ENCODE results near the gene DDX23.
"Not testable (repeated sequence)": the region's sequence is repeated elsewhere in the genome, so short reads cannot be mapped to it uniquely, and the experiment has no call there.

The DDX23 gene

GRCh38 chr12:48861111-48861510 is 9.1 kb upstream of the DDX23 start:
- DNase-seq, result no peak

DNA sequence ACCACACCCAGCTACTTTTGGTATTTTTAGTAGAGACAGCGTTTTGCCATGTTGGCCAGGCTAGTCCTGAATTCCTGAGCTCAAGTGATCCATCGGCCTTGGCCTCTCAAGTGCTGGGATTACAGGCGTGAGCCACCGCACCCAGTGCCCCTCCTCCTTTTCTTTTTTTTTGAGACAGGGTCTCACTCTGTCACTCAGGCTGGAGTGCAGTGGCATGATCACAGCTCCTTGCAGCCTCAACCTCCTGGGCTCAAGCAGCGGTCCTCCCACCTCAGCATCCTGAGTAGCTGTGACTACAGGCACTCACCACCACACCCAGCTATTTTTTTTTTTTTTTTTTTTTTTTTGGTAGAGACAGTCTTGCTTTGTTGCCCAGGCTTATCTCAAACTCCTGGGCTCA is 8.3 kb upstream of the DDX23 start:
- not testable (repeated sequence) for DNase-seq

GRCh38 chr12:48859607-48860006 is 7.6 kb upstream of the DDX23 start:
- no peak for DNase-seq

GRCh38 chr12:48858043-48858442 is 6.1 kb upstream of the DDX23 start:
- no peak for DNase-seq

DNA sequence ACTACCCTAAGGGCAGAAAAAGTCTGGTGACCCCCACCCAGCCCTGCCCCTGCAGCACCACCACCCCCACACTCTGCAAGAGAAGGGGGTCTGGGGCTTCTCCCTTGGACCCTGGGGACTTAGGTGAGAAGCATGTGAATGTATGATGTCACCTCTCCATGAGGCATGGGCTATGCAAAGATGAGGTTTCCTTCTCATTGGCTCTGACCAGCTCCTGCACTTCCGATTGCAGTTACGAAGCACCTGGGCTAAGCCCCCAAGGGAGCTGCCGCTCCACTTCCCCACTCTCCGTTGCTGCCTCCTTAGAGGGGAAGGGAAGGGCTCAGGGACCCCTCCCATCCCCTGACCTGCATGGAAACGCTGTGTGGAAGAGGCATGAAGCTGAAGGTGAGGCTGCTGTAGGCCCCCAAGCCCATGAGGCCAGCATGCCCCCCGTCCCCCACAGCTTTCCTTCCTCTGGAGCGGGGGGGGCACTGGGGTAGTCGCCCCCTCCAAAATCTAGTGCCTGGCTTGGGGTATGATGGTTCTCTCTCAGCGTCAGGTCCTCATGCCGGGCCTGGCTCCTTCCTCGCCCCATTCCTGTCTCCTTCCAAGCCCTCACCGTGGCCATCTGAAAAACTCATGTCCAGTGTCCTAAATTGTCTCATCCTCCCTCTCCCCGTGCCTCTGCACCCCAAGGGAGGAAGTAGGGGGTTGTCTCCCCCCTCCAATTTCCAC is 5.5 kb upstream of the DDX23 start:
- DNase-seq, result no peak

- no peak for DNase-seq
Measured at GRCh38 chr12:48856379-48856778, 4.4 kb upstream of the DDX23 start.

- DNase-seq, result not testable (repeated sequence)
Measured at GRCh38 chr12:48854932-48855331, 3.0 kb upstream of the DDX23 start.

DNA sequence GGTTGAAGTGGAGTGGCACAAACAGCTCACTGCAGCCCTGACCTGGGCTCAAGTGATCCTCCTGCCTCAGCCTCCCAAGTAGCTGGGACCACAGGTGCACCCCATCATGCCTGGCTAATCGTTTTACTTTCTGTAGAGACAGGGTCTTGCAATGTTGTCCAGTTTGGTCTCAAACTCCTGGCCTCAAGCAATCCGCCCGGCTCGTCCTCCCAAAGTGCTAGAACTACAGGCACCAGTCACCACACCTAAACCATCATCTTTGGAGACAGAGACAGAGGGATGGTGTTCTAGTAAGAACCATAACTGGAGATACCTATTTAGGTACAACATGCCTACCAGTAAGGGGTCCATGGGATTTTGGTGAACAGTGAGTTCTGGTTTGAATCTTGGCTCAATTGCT is 2.5 kb upstream of the DDX23 start:
- no peak for DNase-seq

- peak; percentile 75 to 83 for DNase-seq
Measured at GRCh38 chr12:48852734-48853688, 1.0 kb upstream of the DDX23 start.

- not testable (repeated sequence) for DNase-seq
Measured at GRCh38 chr12:48842021-48842420, 9.9 kb downstream of the DDX23 start.

GRCh38 chr12:48838048-48838447 is 13.9 kb downstream of the DDX23 start:
- no peak for DNase-seq

DNA sequence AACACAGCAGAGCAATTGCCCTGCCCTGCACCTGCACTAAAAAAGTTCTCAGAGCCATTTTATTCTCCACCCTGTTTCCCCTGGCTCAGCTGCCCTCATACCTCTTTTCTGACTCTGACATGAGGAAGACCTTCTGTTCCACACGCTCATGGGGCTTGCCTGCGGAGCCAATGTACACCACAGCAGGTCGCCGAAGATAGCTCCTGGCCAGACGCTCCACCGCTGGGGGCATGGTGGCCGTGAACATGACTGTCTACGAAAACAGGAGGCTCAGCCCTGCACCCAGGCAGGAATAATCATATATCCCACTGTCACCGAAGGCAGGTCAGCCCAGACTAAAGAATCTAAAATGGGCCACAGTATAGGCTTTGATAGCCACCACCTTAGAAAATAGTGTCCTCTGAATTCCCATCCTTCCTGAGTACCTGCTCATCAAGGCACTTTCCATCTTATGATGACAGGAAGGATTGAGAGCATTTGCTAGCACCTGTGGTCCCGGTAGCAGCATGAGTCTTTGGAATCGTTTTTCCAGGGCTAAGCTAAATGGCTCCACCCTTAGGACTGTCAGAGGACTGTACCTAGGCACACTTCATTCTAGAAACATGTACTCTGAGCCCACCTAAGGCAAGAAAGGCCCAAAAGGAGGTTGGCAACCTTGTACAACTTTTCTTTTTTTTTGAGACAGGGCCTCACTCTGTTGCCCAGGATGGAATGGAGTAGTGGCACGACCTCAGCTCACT is 19.5 kb downstream of the DDX23 start:
- no peak for DNase-seq

DNA sequence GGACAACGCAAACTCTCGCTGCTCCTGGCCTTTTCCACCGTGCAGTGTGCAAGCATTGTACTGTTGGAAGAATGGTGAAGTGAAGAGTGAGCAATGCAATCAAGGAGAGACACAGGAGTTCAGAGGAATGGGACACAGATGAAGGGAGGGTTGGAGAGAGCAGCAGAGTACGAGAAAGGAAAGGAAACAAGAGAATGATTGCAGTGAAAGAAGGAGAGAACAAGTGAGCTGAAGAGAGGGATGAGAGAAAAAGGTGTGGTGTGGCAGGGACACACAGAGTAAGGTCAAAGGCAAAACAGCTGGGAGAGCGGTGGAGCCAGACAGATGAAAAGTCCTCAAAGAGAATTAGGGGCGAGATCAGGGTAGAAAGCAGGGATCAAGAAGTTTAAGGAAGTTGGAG is 20.7 kb downstream of the DDX23 start:
- no peak for DNase-seq

GRCh38 chr12:48828841-48829575 is 23.0 kb downstream of the DDX23 start:
- no peak for DNase-seq

- no peak for DNase-seq
Measured at GRCh38 chr12:48828293-48828692, 23.7 kb downstream of the DDX23 start.

DNA sequence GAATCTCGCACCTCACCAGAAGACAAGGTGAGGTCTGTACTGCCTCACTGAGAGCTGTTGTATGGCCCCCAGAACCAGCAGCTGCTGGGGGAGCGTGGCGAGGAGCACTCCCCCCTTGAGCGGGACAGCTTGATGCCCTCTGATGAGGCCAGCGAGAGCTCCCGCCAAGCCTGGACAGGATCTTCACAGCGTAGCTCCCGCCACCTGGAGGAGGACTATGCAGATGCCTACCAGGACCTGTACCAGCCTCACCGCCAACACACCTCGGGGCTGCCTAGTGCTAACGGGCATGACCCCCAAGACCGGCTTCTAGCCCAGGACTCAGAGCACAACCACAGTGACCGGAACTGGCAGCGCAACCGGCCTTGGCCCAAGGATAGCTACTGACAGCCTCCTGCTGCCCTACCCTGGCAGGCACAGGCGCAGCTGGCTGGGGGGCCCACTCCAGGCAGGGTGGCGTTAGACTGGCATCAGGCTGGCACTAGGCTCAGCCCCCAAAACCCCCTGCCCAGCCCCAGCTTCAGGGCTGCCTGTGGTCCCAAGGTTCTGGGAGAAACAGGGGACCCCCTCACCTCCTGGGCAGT is 24.4 kb downstream of the DDX23 start:
- DNase-seq, result no peak

DNA sequence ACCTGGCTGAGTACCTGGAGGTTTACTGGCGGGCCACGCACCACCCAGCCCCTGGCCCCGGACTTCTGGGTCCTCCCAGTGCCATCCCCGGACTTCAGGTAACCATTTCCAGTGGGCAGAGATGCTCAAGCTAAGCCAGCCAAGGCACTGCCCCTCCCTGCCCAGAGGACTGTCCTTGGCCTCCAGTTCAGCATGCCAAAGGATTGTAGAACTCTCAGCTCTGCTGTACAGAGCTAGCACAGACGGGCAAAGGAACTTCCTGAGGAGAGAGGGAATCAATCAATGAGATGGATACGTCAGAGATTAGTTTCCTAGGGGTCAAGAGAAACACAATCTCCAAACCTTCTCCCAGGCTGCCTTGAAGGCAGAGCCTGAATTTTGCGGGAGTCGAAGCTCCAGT is 24.9 kb downstream of the DDX23 start:
- no peak for DNase-seq

GRCh38 chr12:48826209-48826855 is 25.6 kb downstream of the DDX23 start:
- DNase-seq, result no peak

- no peak for DNase-seq
Measured at GRCh38 chr12:48824905-48825304, 27.1 kb downstream of the DDX23 start.

DNA sequence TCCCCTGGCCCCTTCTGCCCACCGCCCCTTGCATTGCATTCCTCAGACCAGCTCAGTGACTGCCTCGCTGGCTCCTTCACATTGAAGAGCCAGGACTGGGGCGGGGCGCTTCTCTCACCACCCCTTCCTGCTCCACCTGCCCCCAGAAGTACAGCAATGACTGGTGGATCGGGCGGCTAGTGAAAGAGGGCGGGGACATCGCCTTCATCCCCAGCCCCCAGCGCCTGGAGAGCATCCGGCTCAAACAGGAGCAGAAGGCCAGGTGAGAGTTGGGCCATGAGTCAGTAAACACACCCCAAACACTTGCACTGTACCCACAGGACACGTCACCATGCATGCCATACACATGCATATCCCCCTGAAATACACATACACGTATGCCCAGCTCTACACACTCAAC is 27.9 kb downstream of the DDX23 start:
- DNase-seq, result no peak

DNA sequence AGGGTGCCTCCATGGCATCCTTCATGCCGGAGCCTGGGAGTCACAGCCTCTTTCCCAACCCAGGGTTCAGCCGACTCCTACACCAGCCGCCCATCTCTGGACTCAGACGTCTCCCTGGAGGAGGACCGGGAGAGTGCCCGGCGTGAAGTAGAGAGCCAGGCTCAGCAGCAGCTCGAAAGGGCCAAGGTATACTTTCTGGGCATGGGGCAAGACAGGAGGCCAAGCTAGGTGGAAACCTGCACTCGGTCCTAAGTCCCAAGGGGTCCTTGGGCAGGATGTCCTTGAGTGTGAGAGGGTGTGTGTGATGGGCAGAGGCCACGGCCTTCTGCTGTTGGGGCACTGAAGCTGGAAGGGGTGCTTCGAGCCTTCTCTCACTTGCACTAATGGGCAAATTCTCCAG is 28.7 kb downstream of the DDX23 start:
- DNase-seq, result no peak

- DNase-seq, result no peak
Measured at GRCh38 chr12:48822711-48823110, 29.3 kb downstream of the DDX23 start.

All from NCI-H1930 (cell line).